ENCODE results near the gene CNTN4. TPM values are rescaled to one million over a fixed set of nuclear protein-coding genes. Genes with fewer than 3 reads are reported as not detected.

Gene CNTN4
- total and polyA plus RNA-seq, 2 of the 8 experiments (the other 6 are each of a cell fraction or from before 2014, with no cell fraction given) = 0.41 to 2.2 TPM

- TF ChIP-seq E2F6 (IDR thresholded peaks at IDR 0.05) (no peak), KDM1A (IDR thresholded peaks at IDR 0.05; ENCODE audit: borderline replicate concordance, low read length) (no peak), ZNF274 (IDR thresholded peaks at IDR 0.05; ENCODE audit: borderline replicate concordance, extremely low read depth, low read length) (no peak), GTF2F1 (IDR thresholded peaks at IDR 0.05; ENCODE audit: borderline replicate concordance, low read depth, low read length) (no peak), MAFK (IDR thresholded peaks at IDR 0.05; ENCODE audit: low read depth, low read length) (no peak), YY1 (IDR thresholded peaks at IDR 0.05; ENCODE audit: low read depth, low read length) (no peak), JUN (IDR thresholded peaks at IDR 0.05; ENCODE audit: low read depth, low read length) (no peak)
- TF ChIP-seq, protein P1, sequence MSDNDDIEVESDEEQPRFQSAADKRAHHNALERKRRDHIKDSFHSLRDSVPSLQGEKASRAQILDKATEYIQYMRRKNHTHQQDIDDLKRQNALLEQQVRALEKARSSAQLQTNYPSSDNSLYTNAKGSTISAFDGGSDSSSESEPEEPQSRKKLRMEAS (IDR thresholded peaks at IDR 0.05) = no peak
These were observed 419.0 kb downstream of the CNTN4 start (continued) for GRCh38 chr3:2517500-2518172.
